K562 (cell line): Measurements from ENCODE around the gene E2F3. TPM values are rescaled to one million over a fixed set of nuclear protein-coding genes. Genes with fewer than 3 reads are reported as not detected.

Experiments
- AFF4 ChIP-seq: sonication (generic); formaldehyde crosslinking; IDR thresholded peaks from 2 replicates; pipeline ENCODE4 v1.8.0; 2023; ENCODE audit warnings: mild to moderate bottlenecking, missing genetic modification reagents
- CBX8 ChIP-seq: fragments of 200-600 bp; sonication (generic); IDR thresholded peaks from 2 replicates; pipeline ENCODE4 v1.6.1; 2012; ENCODE audit warnings: borderline replicate concordance, mixed run types, low read depth, mild to moderate bottlenecking, moderate library complexity, mixed read lengths, low read length, control low read depth, inconsistent platforms; ENCODE audit not compliant: poor library complexity, severe bottlenecking; ENCODE audit errors: extremely low read depth
- CHCHD3 ChIP-seq: fragments of 250-450 bp; sonication (Bioruptor Pico); IDR thresholded peaks from 2 replicates; pipeline ENCODE4 v2.1.2; 2022; ENCODE audit warnings: mild to moderate bottlenecking
- E2F6 ChIP-seq, 2 experiments: IDR thresholded peaks; 2 replicates each; pipeline ENCODE4 v1.6.1; 2011; ENCODE audit warnings: borderline replicate concordance in 1 of 2, control low read depth in 1 of 2, low read depth in 1 of 2, low read length in 1 of 2, mild to moderate bottlenecking in 1 of 2, mixed read lengths in 1 of 2, moderate library complexity in 1 of 2; ENCODE audit not compliant: insufficient read depth in 1 of 2, insufficient read length in 1 of 2, poor library complexity in 1 of 2, severe bottlenecking in 1 of 2; ENCODE audit errors: extremely low read depth in 1 of 2
- ELF4 ChIP-seq: fragments of 450-650 bp; formaldehyde crosslinking; IDR thresholded peaks from 2 replicates; pipeline ENCODE4 v1.4.0; 2022; ENCODE audit warnings: missing genetic modification characterization
- EWSR1 ChIP-seq: fragments of 450-650 bp; IDR thresholded peaks from 2 replicates; pipeline ENCODE4 v1.6.1; 2018; ENCODE audit warnings: borderline replicate concordance, mild to moderate bottlenecking, low read depth, moderate library complexity; ENCODE audit not compliant: partially characterized antibody
- FIP1L1 ChIP-seq: fragments of 200-400 bp; formaldehyde crosslinking; IDR thresholded peaks from 2 replicates; pipeline ENCODE4 v1.6.1; 2018; ENCODE audit warnings: mild to moderate bottlenecking, low read depth, low read length; ENCODE audit not compliant: poor library complexity, severe bottlenecking
- MAZ ChIP-seq, 2 experiments: fragments of 450-650 bp in 1 of 2; sonication (generic) in 1 of 2; formaldehyde crosslinking; IDR thresholded peaks in 1 of 2; conservative IDR thresholded peaks in 1 of 2; 2 replicates each; pipeline versions ENCODE4 v1.4.0 to v1.5.0; 2020; ENCODE audit warnings: mild to moderate bottlenecking in 1 of 2, missing genetic modification reagents in 1 of 2
- MNT ChIP-seq, 2 experiments: fragments of 450-650 bp; conservative IDR thresholded peaks; 2 replicates each; pipeline ENCODE4 v1.6.1; 2017; ENCODE audit warnings: mild to moderate bottlenecking in 2 of 2, moderate library complexity in 2 of 2
- NEUROD1 ChIP-seq: fragments of 150-350 bp; IDR thresholded peaks from 2 replicates; pipeline ENCODE4 v1.6.1; 2014; ENCODE audit warnings: borderline replicate concordance, low read length, low read depth; ENCODE audit not compliant: partially characterized antibody
- NFXL1 ChIP-seq: fragments of 450-650 bp; formaldehyde crosslinking; IDR thresholded peaks from 2 replicates; pipeline ENCODE4 v1.4.0; 2021; ENCODE audit warnings: mild to moderate bottlenecking
- POLR2A ChIP-seq: fragments of 450-650 bp; conservative IDR thresholded peaks from 2 replicates; pipeline ENCODE4 v1.6.1; 2016
- RBM25 ChIP-seq: fragments of 200-400 bp; formaldehyde crosslinking; IDR thresholded peaks from 2 replicates; pipeline ENCODE4 v1.6.1; 2018; ENCODE audit warnings: low read length, low read depth, moderate library complexity; ENCODE audit not compliant: severe bottlenecking
- TARDBP ChIP-seq: fragments of 450-650 bp; IDR thresholded peaks from 2 replicates; pipeline ENCODE4 v1.6.1; 2016
- THAP7 ChIP-seq: fragments of 250-450 bp; sonication (Bioruptor Pico); IDR thresholded peaks from 2 replicates; pipeline ENCODE4 v1.5.0; 2021
- ZBTB43 ChIP-seq: sonication (generic); formaldehyde crosslinking; IDR thresholded peaks from 2 replicates; pipeline ENCODE4 v1.8.0; 2023; ENCODE audit warnings: mild to moderate bottlenecking, missing genetic modification reagents
- ZNF121 ChIP-seq: sonication (generic); formaldehyde crosslinking; conservative IDR thresholded peaks from 2 replicates; pipeline ENCODE4 v1.8.0; 2022; ENCODE audit warnings: missing genetic modification reagents
- ZNF316 ChIP-seq: fragments of 450-650 bp; IDR thresholded peaks from 2 replicates; pipeline ENCODE4 v1.6.1; 2016
- polyA plus RNA-seq, 8 experiments: library from polyadenylated mRNA; depleted of rRNA in 4 of 8; stranded (reverse) in 5 of 8; unstranded in 3 of 8; fragments of >200 nt; fragmentation: Nextera tagmentation in 2 of 8; fragmentation: Illumina TruSeq in 1 of 8; extraction: Ambion mirVana in 2 of 8; extraction: Trizol in 1 of 8; gene quantifications; 2 replicates each; pipeline versions ENCODE4 v1.2.1 to v1.2.3, GENCODE V29; 2011 to 2014; ENCODE audit warnings: inconsistent platforms in 1 of 8, missing spikeins in 1 of 8
- total RNA-seq, 7 experiments: library from RNA; depleted of rRNA in 6 of 7; stranded (reverse); fragments of >200 nt in 6 of 7; fragmentation: Illumina TruSeq in 2 of 7; extraction: Trizol in 2 of 7; gene quantifications; 2 replicates each; pipeline versions ENCODE4 v1.2.1 to v1.2.3, GENCODE V29; 2011 to 2021; ENCODE audit warnings: low replicate concordance in 1 of 7

E2F3 gene
- total and polyA plus RNA-seq, 9 of the 15 experiments (the other 6 are each of a cell fraction or from before 2014, with no cell fraction given), result 11.1 to 44.7 (median 27.2) TPM

GRCh38 chr6:20403070-20403765, 1.5 kb downstream of the E2F3 start (continued):
- no peak for TF ChIP-seq ZBTB43 (CRISPR knock-in tag)
- TF ChIP-seq POLR2A, result peak; percentile 45; the same call in 1 of the 2 replicates
- peak; percentile 44 for TF ChIP-seq FIP1L1
- TF ChIP-seq E2F6 (IDR thresholded peaks at IDR 0.05; ENCODE audit: borderline replicate concordance in 1 of 2, extremely low read depth in 1 of 2, insufficient read depth in 1 of 2, insufficient read length in 1 of 2, low read depth in 1 of 2, low read length in 1 of 2, poor library complexity in 1 of 2, severe bottlenecking in 1 of 2), result peak in 1 of 2 experiments; percentile 84
- TF ChIP-seq NFXL1 (CRISPR knock-in tag), result no peak
- TF ChIP-seq EWSR1, result no peak
- no peak for TF ChIP-seq NEUROD1
- TF ChIP-seq ZNF316, result no peak
- peak; percentile 70; the same call in 1 of the 2 replicates for TF ChIP-seq AFF4 (CRISPR knock-in tag)
- TF ChIP-seq CHCHD3 (CRISPR knock-in tag), result no peak
- TF ChIP-seq THAP7 (CRISPR knock-in tag), result no peak
- TF ChIP-seq MAZ (CRISPR knock-in tag; conservative IDR thresholded peaks at IDR 0.05 in 1 of 2, IDR thresholded peaks at IDR 0.05 in 1 of 2), result peak; percentile 96 to 97
- TF ChIP-seq ZNF121 (CRISPR knock-in tag), result no peak
- TF ChIP-seq MNT (conservative IDR thresholded peaks at IDR 0.05), result peak; percentile 96 to 98
- no peak for TF ChIP-seq CBX8
- 0 out of 2 replicates have a peak, but pooled peaks have one; percentile 61 for TF ChIP-seq TARDBP
- TF ChIP-seq ELF4 (CRISPR knock-in tag), result no peak; the same call in 1 of the 2 replicates
- no peak for TF ChIP-seq RBM25
